Left lung (tissue), 10 donors: Measurements from ENCODE around the gene KRTAP10-4. TPM values are rescaled to one million over a fixed set of nuclear protein-coding genes. Genes with fewer than 3 reads are reported as not detected.

Experiments used
- ATAC-seq: fragments of 200-7000 bp; cut with Tn5 transposase; one replicate; pipeline ENCODE4 v1.9.1; 2020; ENCODE audit warnings: moderate library complexity
- DNase-seq, 4 donors: peaks; one replicate each; pipeline ENCODE4 v3.0.0-alpha.2; 2013 to 2020
- H3K27ac ChIP-seq, 2 donors: fragments of 200-600 bp; sonication (generic) in 1 of 2; one replicate each; pipeline versions ENCODE4 v1.5.0 to v1.8.0; 2020 to 2021
- H3K27me3 ChIP-seq, 2 donors: fragments of 200-600 bp; sonication (generic) in 1 of 2; one replicate each; pipeline versions ENCODE4 v1.5.0 to v1.8.0; 2020 to 2021
- H3K36me3 ChIP-seq, 2 donors: fragments of 200-600 bp; sonication (generic) in 1 of 2; one replicate each; pipeline versions ENCODE4 v1.5.0 to v1.8.0; 2020 to 2021
- H3K4me1 ChIP-seq, 2 donors: fragments of 200-600 bp; one replicate each; pipeline ENCODE4 v1.8.0; 2021
- H3K4me3 ChIP-seq, 2 donors: fragments of 200-600 bp; sonication (generic) in 1 of 2; one replicate each; pipeline versions ENCODE4 v1.5.0 to v1.8.0; 2020 to 2021; ENCODE audit warnings: mild to moderate bottlenecking in 1 of 2
- H3K9me3 ChIP-seq, 2 donors: fragments of 200-600 bp; sonication (generic) in 1 of 2; one replicate each; pipeline versions ENCODE4 v1.5.0 to v1.8.0; 2020 to 2021
- intact Hi-C, 2 donors: fragments of 100-400 bp; cut with DNase I; formaldehyde crosslinking; loops; one replicate each; pipeline versions ENCODE4 v1.11.2 to v1.14.2; 2022
- polyA plus RNA-seq, 6 donors: library from polyadenylated mRNA; unstranded; fragments of 120-200 nt; gene quantifications; one replicate each; pipeline ENCODE4 v1.2.1, GENCODE V29; 2013; ENCODE audit not compliant: insufficient read length in 6 of 6
- total RNA-seq, 2 donors: library from RNA; stranded (reverse); fragmentation: NEBNext Ultra II Directional; extraction: Animal tissue kit (Norgen Biotek cat#: 25700); gene quantifications; one replicate each; pipeline ENCODE4 v1.2.1, GENCODE V29; 2021
- TF ChIP-seq, protein P1 (sequence below), 2 donors: fragments of 200-600 bp; sonication (generic) in 1 of 2; IDR thresholded peaks; one replicate each; pipeline versions ENCODE4 v1.5.0 to v1.8.0; 2021; ENCODE audit warnings: antibody characterized with exemption in 2 of 2
- donor health status: DM: no; HTN: yes; CAD: no.
- donor health status: DM: no; HTN: no; CAD: no.

KRTAP10-4 gene
- total and polyA plus RNA-seq, 8 donors, result not detected

DNA sequence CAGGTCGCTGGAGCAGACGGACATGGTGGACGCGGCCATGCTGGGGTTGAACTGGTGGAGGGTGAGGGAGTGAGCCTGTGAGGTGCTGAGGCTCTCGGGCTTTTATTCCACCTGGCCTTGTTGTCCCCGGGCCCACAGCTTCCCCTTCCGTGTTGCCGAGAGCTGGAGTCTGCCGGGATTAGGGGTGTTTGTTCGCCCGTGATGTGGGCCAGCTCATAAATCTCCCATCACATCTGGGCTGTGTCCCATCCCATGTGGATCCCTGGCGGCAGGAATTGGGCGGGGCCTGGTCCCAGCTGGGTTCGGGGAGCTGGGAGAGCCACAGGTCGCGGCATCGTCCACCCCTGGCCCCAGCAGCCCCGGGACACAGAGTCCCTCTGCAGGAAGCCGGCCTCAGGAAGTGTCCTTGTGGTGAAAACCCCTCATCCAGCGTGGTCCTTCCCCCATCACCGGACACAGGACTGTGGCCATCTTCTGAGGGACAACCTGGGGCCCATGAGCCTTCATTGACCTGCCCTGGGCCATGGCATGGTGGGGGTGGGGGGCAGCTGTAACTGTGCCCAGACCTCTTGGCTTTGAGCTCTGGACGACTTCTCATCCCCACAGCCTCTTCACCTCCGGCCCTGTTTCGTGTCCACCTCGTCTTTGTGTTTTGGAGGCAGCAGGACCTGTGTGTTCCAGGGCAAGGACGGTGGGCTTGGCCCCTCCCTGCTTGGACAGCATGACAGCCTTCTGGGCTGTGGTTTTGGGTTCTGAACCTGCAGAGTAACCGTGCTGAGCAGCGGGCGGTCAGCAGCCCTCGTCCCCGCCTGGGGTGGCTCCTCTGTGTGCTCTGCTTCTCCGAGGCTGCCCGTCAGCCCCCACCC lies 19.1 kb downstream of the KRTAP10-4 start, which contains the start of gene KRTAP10-6:
Gene KRTAP10-6 (minus strand): TSS at position 60 of the 866 bp plus-strand sequence. CDS start 21 bp downstream, at position 39.
- intact Hi-C loops, result no loop called here
- Histone ChIP-seq H3K36me3 (no peaks in the 10 kb centered on the region), H3K27me3 (peaks cover 0 to 37% of the 10 kb centered on the region in 2 donors), H3K27ac (no peak within 1 kb of the TSS), H3K4me1 (no peaks in the 10 kb centered on the region), H3K9me3 (no peaks in the 10 kb centered on the region), H3K4me3 (no peak within 1 kb of the TSS)
- TF ChIP-seq, protein P1, sequence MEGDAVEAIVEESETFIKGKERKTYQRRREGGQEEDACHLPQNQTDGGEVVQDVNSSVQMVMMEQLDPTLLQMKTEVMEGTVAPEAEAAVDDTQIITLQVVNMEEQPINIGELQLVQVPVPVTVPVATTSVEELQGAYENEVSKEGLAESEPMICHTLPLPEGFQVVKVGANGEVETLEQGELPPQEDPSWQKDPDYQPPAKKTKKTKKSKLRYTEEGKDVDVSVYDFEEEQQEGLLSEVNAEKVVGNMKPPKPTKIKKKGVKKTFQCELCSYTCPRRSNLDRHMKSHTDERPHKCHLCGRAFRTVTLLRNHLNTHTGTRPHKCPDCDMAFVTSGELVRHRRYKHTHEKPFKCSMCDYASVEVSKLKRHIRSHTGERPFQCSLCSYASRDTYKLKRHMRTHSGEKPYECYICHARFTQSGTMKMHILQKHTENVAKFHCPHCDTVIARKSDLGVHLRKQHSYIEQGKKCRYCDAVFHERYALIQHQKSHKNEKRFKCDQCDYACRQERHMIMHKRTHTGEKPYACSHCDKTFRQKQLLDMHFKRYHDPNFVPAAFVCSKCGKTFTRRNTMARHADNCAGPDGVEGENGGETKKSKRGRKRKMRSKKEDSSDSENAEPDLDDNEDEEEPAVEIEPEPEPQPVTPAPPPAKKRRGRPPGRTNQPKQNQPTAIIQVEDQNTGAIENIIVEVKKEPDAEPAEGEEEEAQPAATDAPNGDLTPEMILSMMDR (IDR thresholded peaks at IDR 0.05), result no peak
- no peak for DNase-seq
- no peak for ATAC-seq

DNA sequence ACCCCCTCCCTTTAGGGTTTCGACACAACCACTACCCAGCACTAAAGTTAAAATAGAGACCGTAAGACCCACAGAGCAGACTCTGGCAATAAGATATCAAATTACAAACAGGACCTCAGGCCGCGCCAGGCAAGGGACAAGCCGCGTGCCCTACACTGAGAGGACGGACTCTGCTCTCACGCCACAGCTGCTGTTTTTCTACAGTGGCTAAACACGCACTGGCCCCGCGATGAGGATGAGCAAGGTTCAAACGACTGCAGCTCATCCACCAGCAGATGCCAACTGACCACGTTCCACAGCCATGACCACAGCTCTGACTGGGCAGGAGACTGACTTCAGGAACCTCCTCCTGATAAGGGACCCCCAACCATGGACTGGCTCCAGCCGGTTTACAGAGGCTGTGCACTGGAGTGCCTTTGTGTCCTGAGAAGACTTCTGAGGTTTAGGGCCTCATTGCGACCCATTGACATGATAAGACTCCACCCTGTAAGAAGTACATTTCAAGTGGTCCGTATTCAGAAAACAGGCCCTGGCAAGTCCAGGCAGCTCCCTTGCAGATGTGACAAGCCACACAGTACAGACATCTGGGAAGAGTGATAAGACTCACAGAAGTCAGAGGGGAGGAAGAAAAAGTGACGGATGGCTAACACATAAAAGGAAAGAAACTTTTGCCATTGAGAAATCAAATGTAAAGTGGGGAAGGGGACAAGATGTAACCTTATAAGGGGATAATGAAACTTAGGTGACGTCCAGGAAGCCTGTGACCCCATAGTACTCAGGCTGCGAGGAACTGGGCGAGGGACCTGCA lies 20.3 kb downstream of the KRTAP10-4 start:
- intact Hi-C loops, result no loop called here
- TF ChIP-seq, protein P1 (IDR thresholded peaks at IDR 0.05), result no peak
- H3K4me1 ChIP-seq, result no peaks in the 10 kb centered on the region
- H3K4me3 ChIP-seq, result no peak overlapping the region
- H3K36me3 ChIP-seq, result no peaks in the 10 kb centered on the region
- H3K9me3 ChIP-seq, result no peaks in the 10 kb centered on the region
- H3K27ac ChIP-seq, result no peak overlapping the region
- peaks cover 0 to 37% of the 10 kb centered on the region in 2 donors for H3K27me3 ChIP-seq
- DNase-seq (peak in 2 of 4 donors; percentile 29 to 39), ATAC-seq (no peak)

DNA sequence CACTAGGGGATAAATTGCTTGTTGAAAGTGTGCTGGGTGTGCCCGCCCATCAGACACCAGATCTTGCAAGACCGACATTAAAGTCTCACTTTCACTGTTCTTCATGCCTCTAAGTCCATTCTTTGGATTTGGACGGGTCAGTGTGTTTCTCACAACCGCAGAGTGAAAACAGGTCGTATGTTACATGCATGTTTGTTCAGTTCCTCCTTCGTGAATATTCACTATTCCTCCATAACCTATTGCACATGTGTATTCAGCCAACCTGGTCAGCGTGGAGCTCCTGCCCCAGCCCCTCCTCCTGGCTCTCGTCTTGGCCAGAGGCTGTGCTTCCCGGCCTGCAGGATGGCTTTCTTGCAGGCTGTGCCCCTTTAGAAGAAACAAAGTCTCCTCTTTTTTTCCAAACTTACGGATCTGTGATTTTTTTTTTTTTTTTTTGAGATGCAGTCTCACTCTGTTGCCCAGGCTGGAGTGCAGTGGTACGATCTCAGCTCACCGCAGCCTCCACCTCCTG lies 20.9 kb downstream of the KRTAP10-4 start:
- no peaks in the 10 kb centered on the region for H3K9me3 ChIP-seq
- H3K4me3 ChIP-seq, result no peak overlapping the region
- H3K36me3 ChIP-seq, result no peaks in the 10 kb centered on the region
- no peak overlapping the region for H3K27ac ChIP-seq
- intact Hi-C loops, result no loop called here
- DNase-seq (no peak), ATAC-seq (no peak)
- TF ChIP-seq, protein P1 (IDR thresholded peaks at IDR 0.05), result no peak
- no peaks in the 10 kb centered on the region for H3K4me1 ChIP-seq
- H3K27me3 ChIP-seq, result peaks cover 0 to 37% of the 10 kb centered on the region in 2 donors

DNA sequence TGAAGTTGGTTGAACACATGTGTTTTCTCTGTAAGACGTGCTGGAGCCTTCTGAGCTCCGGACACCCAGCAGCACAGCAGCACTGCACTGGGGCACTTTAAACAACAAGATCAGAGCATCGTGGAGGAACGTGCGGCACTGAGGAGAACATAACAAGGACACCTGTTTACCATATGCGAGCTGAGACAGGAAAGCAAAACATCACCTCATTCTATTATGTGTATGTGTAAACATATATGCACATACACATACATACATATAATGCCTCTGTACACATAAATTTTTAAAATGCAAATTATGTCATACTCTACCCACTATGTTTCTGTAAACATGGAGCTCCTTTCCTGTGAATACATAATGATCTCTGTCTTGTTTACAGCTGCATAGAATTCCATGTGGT lies 22.0 kb downstream of the KRTAP10-4 start:
- no peak for DNase-seq
- TF ChIP-seq, protein P1 (IDR thresholded peaks at IDR 0.05), result no peak
- no peak overlapping the region for H3K4me3 ChIP-seq
- H3K4me1 ChIP-seq, result no peaks in the 10 kb centered on the region
- no peaks in the 10 kb centered on the region for H3K36me3 ChIP-seq
- no peak for ATAC-seq
- intact Hi-C loops, result no loop called here
- no peaks in the 10 kb centered on the region for H3K9me3 ChIP-seq
- H3K27ac ChIP-seq, result no peak overlapping the region
- H3K27me3 ChIP-seq, result peaks cover 0 to 37% of the 10 kb centered on the region in 2 donors
